NK-92 treated with Interleukin-12 subunit alpha and Interleukin-12 subunit beta, amount 100 ng/mL, for 24 hours (cell line): ENCODE results near the gene EHBP1.
"Not testable (repeated sequence)": the region's sequence is repeated elsewhere in the genome, so short reads cannot be mapped to it uniquely, and the experiment has no call there.

Source experiments
- DNase-seq: peaks from one replicate; lab custom pipeline; 2025; lab: John Stamatoyannopoulos, UW

Gene EHBP1

GRCh38 chr2:62736899-62737559, 31.5 kb downstream of the EHBP1 start:
- no peak for DNase-seq

DNA sequence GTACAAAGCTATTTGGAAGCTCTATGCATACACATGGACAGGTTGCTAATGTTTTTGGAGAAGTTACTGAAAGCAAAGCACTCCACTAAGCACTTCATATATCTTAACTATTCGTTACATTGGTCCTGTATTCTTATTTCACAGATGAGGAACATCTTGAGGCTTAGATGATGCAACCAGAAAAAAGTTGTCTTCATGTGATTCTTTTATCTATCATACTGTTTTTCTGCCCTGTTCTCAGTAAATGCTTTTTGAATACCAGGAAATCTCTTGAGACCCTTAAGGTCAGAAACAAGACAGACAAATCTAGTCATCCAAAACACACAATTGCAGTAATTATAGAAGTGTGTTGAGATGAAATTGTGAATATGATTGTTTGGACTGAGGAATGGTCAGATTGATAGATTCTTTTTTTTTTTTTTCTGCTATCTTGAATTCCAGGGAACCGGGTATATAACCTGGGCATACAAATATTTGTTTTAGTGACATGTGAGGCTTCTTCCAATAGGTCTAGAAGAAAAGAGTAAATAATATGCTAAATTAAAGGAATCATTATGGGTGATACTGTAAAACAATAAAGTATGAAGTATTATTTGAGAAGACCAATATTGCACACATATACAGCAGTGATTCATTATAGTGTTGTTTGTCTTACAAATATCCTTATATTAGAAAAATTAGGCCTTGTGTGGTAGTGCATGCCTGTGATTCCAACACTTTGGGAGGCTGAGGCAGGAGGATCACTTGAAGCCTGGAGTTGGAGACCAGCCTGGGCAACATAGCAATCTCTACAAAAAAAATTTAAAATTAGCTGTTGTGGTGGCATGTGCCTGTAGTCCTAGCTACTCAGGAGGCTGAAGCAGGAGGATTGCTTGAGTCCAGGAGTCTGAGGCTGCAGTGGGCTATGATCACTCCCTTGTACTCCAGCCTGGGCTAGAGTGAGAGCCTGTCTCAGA, 33.7 kb downstream of the EHBP1 start:
- no peak for DNase-seq

- no peak for DNase-seq
Measured at GRCh38 chr2:62740221-62740620, 34.7 kb downstream of the EHBP1 start.

GRCh38 chr2:62741127-62741526, 35.6 kb downstream of the EHBP1 start:
- DNase-seq, result no peak

- no peak for DNase-seq
Measured at GRCh38 chr2:62741954-62742722, 36.6 kb downstream of the EHBP1 start.

GRCh38 chr2:62743506-62743905, 38.0 kb downstream of the EHBP1 start:
- no peak for DNase-seq

- no peak for DNase-seq
Measured at GRCh38 chr2:62744603-62745002, 39.1 kb downstream of the EHBP1 start.

DNA sequence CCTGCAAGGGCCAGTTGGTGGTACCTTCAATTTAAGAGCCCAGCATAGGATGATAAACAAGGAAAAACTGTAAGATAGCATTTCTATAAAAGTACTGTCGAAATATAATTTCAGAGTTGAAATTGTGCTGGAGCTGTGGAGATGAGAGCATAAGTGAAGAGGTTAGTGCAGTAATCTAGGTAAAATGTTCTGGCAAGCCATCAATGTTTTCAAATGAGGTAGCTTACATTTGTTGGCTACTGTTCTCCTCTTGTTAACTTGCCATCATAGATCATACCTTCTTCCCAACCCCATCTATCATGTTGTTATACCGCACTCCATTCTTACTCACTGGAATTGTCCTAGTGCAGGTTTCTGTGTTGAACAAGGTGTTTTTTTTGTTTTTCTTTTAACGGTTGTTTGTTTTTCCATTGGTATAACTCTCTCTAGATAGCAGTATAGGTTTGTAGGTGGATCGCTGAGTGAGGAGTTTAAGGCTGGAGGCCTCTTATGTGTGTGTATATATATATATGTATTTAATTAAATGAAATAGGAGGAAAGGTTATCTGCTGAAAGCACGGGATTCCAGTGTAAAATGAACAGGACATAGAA, 40.5 kb downstream of the EHBP1 start:
- no peak for DNase-seq

- DNase-seq, result no peak
Measured at GRCh38 chr2:62747169-62747568, 41.7 kb downstream of the EHBP1 start.

DNA sequence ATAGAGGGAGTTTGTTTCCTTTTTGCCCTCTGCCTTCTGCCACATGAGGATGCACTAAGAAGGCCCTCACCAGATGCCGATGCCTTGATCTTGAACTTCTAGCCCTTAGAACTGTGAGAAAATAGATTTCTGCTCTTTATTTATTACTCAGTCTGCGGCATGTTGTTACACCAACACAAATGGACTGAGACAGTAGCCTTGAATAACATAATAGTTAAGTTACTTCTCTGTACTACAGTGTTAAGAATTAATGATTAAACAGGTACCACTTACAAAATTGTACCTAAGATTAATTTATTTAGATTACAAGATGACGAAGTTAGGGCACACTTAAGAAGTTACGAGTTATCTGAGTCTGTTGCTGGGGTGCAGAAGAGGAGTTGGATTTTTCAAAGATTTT, 42.4 kb downstream of the EHBP1 start:
- no peak for DNase-seq

DNA sequence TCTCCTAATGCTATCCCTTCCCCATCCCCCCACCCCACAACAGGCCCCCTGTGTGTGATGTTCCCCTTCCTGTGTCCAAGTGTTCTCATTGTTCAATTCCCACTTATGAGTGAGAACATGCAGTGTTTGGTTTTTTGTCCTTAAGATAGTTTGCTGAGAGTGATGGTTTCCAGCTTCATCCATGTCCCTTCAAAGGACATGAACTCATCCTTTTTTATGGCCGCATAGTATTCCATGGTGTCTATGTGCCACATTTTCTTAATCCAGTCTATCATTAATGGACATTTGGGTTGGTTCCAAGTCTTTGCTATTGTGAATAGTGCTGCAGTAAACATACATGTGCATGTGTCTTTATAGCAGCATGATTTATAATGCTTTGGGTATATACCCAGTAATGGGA, 43.6 kb downstream of the EHBP1 start:
- DNase-seq, result not testable (repeated sequence)

GRCh38 chr2:62757029-62757428, 51.5 kb downstream of the EHBP1 start:
- no peak for DNase-seq

GRCh38 chr2:62760026-62760425, 54.5 kb downstream of the EHBP1 start:
- no peak for DNase-seq

GRCh38 chr2:62760555-62760954, 55.0 kb downstream of the EHBP1 start:
- DNase-seq, result no peak

- DNase-seq, result no peak
Measured at GRCh38 chr2:62765619-62766376, 60.3 kb downstream of the EHBP1 start.

GRCh38 chr2:62768615-62769014, 63.1 kb downstream of the EHBP1 start:
- DNase-seq, result no peak

- no peak for DNase-seq
Measured at GRCh38 chr2:62770629-62771028, 65.1 kb downstream of the EHBP1 start.

DNA sequence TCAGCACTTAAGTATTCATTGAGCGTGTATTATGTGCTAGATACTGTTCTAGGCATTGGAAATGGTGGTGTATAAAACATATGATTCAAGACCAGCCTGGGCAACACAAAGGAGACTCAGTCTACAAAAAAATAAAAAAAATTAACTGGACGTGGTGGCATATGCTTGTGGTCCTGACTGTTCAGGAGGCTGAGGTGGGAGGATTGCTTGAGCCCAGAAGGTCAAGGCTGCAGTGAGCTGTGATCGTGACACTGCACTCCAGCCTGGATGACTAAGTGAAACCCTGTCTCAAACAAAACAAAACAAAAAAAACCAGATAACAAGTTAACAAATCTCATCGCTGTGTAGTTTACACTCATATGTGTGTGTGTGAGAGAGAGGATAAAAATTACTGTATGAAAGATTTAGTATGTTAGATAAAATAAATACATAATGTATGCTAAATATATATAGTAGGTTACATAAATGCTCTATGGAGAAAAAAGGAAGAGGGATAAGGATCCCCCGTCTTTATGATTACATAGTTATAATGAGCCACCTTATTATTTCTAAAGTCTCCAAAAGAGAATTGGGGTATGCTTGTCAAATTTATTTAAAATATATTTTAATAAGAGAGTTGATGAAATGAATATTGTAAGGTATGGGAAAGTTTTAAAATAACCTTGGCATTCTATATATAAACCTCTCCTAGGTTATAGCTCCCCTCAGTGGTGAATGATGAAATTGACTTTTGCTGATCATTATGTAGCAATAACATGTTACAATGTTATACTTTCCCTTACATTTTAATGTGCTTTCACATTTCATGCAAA, 69.2 kb downstream of the EHBP1 start:
- DNase-seq, result no peak

GRCh38 chr2:62775367-62775668, 69.8 kb downstream of the EHBP1 start:
- DNase-seq, result no peak

GRCh38 chr2:62783679-62784078, 78.2 kb downstream of the EHBP1 start:
- no peak for DNase-seq

DNA sequence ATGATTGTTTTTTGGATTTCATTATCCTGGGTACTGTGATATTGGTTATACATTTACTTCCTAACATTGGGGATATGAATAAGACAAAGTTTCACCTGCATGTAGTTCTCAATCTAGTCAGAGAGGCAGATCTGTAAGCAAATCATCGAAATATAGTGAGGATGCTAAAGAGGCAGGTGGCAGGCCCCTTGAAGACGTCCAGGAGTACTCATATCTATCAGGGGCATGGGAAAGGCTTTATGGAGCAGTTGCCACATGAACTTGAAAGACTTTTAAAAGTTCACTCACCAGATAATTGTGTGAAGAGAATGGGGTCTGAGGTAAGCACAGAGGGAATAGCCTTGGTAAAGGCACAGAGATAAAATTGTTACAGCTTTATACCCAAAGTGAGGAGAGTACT, 78.8 kb downstream of the EHBP1 start:
- no peak for DNase-seq
